Skin epidermis (tissue), 12 donors: ENCODE results near the gene ARAP1.

Experiments used
- H3K27ac ChIP-seq, 21 experiments: fragments of 200-600 bp; sonication (generic) in 11 of 21; one replicate each; pipeline ENCODE4 v1.5.0; 2020; ENCODE audit warnings: mild to moderate bottlenecking in 3 of 21, inconsistent platforms in 2 of 21, moderate library complexity in 2 of 21
- H3K4me3 ChIP-seq, 7 experiments: fragments of 200-600 bp; sonication (generic) in 2 of 7; one replicate each; pipeline ENCODE4 v1.5.0; 2020; ENCODE audit warnings: inconsistent platforms in 2 of 7, mild to moderate bottlenecking in 2 of 7, moderate library complexity in 1 of 7

Gene ARAP1

GRCh38 chr11:72746821-72747220 is 5.4 kb downstream of the ARAP1 start:
- H3K27ac ChIP-seq: peak overlapping the region in 3 of 21 experiments; percentile 16 to 49 (median 16)
- H3K4me3 ChIP-seq: no peak overlapping the region

- Histone ChIP-seq H3K27ac (peak overlapping the region in 1 of 21 experiments; percentile 49), H3K4me3 (no peak overlapping the region)
Measured at GRCh38 chr11:72745925-72746550, 6.2 kb downstream of the ARAP1 start.

GRCh38 chr11:72745511-72745910 is 6.7 kb downstream of the ARAP1 start:
- Histone ChIP-seq H3K27ac (no peak overlapping the region), H3K4me3 (no peak overlapping the region)

- H3K27ac ChIP-seq: peak overlapping the region in 4 of 21 experiments; percentile 1 to 54 (median 16)
- no peak overlapping the region for H3K4me3 ChIP-seq
Measured at GRCh38 chr11:72744474-72744873, 7.7 kb downstream of the ARAP1 start.

GRCh38 chr11:72743321-72744221 is 8.6 kb downstream of the ARAP1 start:
- H3K27ac ChIP-seq: peak overlapping the region in 8 of 21 experiments; percentile 25 to 81 (median 42)
- no peak overlapping the region for H3K4me3 ChIP-seq

GRCh38 chr11:72742513-72743320 is 9.5 kb downstream of the ARAP1 start:
- H3K4me3 ChIP-seq: no peak overlapping the region
- peak overlapping the region in 9 of 21 experiments; percentile 13 to 85 (median 61) for H3K27ac ChIP-seq

GRCh38 chr11:72741849-72742512 is 10.2 kb downstream of the ARAP1 start:
- Histone ChIP-seq H3K27ac (peak overlapping the region in 17 of 21 experiments; percentile 15 to 85 (median 61)), H3K4me3 (no peak overlapping the region)

GRCh38 chr11:72741429-72741833 is 10.8 kb downstream of the ARAP1 start:
- H3K27ac ChIP-seq: peak overlapping the region in 17 of 21 experiments; percentile 15 to 85 (median 61)
- no peak overlapping the region for H3K4me3 ChIP-seq

GRCh38 chr11:72740562-72741428 is 11.4 kb downstream of the ARAP1 start:
- H3K27ac ChIP-seq: peak overlapping the region in 17 of 21 experiments; percentile 9 to 85 (median 61)
- no peak overlapping the region for H3K4me3 ChIP-seq

- H3K27ac ChIP-seq: peak overlapping the region in 14 of 21 experiments; percentile 9 to 89 (median 81)
- no peak overlapping the region for H3K4me3 ChIP-seq
Measured at GRCh38 chr11:72740060-72740424, 12.2 kb downstream of the ARAP1 start.

- Histone ChIP-seq H3K27ac (peak overlapping the region in 20 of 21 experiments; percentile 26 to 89 (median 81)), H3K4me3 (peak overlapping the region in 1 of 7 experiments; percentile 25)
Measured at GRCh38 chr11:72739240-72740059, 12.8 kb downstream of the ARAP1 start.

- Histone ChIP-seq H3K27ac (peak overlapping the region; percentile 26 to 89 (median 81)), H3K4me3 (peak overlapping the region in 5 of 7 experiments; percentile 2 to 27 (median 7))
Measured at GRCh38 chr11:72738199-72739141, 13.7 kb downstream of the ARAP1 start.

GRCh38 chr11:72737336-72737735 is 14.9 kb downstream of the ARAP1 start:
- H3K4me3 ChIP-seq: peak overlapping the region in 1 of 7 experiments; percentile 4

GRCh38 chr11:72736452-72737069 is 15.6 kb downstream of the ARAP1 start:
- peak overlapping the region in 1 of 7 experiments; percentile 15 for H3K4me3 ChIP-seq
- H3K27ac ChIP-seq: peak overlapping the region in 20 of 21 experiments; percentile 52 to 89 (median 81)

More at GRCh38 chr11:72737336-72737735, 14.9 kb downstream of the ARAP1 start:
- peak overlapping the region in 19 of 21 experiments; percentile 52 to 89 (median 81) for H3K27ac ChIP-seq

- Histone ChIP-seq H3K4me3 (no peak overlapping the region), H3K27ac (peak overlapping the region in 17 of 21 experiments; percentile 2 to 89 (median 81))
Measured at GRCh38 chr11:72735495-72736027, 16.6 kb downstream of the ARAP1 start.
